HCT116 (cell line): ENCODE results near the gene UBTD1. TPM values are rescaled to one million over a fixed set of nuclear protein-coding genes. Genes with fewer than 3 reads are reported as not detected.

ENCODE experiments used
- ATAC-seq: fragments of 200-7000 bp; cut with Tn5 transposase; 2 replicates; pipeline ENCODE4 v1.9.1; 2020; ENCODE audit warnings: mild to moderate bottlenecking, moderate library complexity
- BruUV-seq: library from RNA; stranded (reverse); fragments of 400-500 nt; replicated peaks from 2 replicates; lab custom pipeline; 2021; lab: Mats Ljungman, UMichigan
- CTCF ChIA-PET: fragments of 300-600 bp; sonication (Branson Sonifier 250); formaldehyde crosslinking; loops from one replicate; lab custom pipeline; 2021; ENCODE audit warnings: antibody characterized with exemption; lab: Charles Lee
- POLR2A ChIA-PET: fragments of 300-600, 350-600 bp; sonication (Branson Sonifier 250); formaldehyde crosslinking; loops from one replicate; lab custom pipeline; 2021; ENCODE audit warnings: antibody characterized with exemption; lab: Charles Lee
- RAD21 ChIA-PET, 2 experiments: fragments of 300-600 bp; sonication (Branson Sonifier 250); formaldehyde crosslinking; loops; one replicate each; lab custom pipeline; 2023; ENCODE audit warnings: low total read pairs in 2 of 2; ENCODE audit not compliant: uncharacterized antibody in 2 of 2, unreplicated experiment in 2 of 2, low non-redundant PET in 1 of 2; lab: Charles Lee
- DNase-seq: peaks from one replicate; pipeline ENCODE4 v3.0.0-alpha.2; 2010; ENCODE audit warnings: low read depth, low spot score
- H2AFZ ChIP-seq: fragments of 200-600 bp; shearing (Covaris generic), sonication (generic); 2 replicates; pipeline ENCODE4 v1.6.1; 2017; ENCODE audit warnings: low read depth, mixed run types, mixed read lengths, antibody characterized with exemption, low read length; ENCODE audit not compliant: poor library complexity, severe bottlenecking
- H3K27ac ChIP-seq: 2 replicates; pipeline ENCODE4 v1.5.1; 2012; ENCODE audit warnings: low read depth, low read length
- H3K27me3 ChIP-seq: fragments of 200-600 bp; sonication (generic); 2 replicates; pipeline ENCODE4 v1.6.1; 2016; ENCODE audit warnings: mixed run types, low read length, mixed read lengths; ENCODE audit not compliant: insufficient read depth
- H3K36me3 ChIP-seq, 2 experiments: fragments of 200-500 bp in 1 of 2; fragments of 200-600 bp in 1 of 2; sonication (Bioruptor generic) in 1 of 2; sonication (generic) in 1 of 2; 2 replicates each; pipeline versions ENCODE4 v1.5.1 to v1.6.1; 2014 to 2016; ENCODE audit warnings: low read length in 2 of 2, inconsistent platforms in 1 of 2, mixed read lengths in 1 of 2, mixed run types in 1 of 2; ENCODE audit not compliant: insufficient read depth in 2 of 2, control insufficient read depth in 1 of 2
- H3K4me1 ChIP-seq, 2 experiments: fragments of 200-600 bp in 1 of 2; sonication (generic) in 1 of 2; 2 replicates each; pipeline versions ENCODE4 v1.5.1 to v1.6.1; 2012 to 2017; ENCODE audit warnings: low read length in 2 of 2, inconsistent platforms in 1 of 2, mild to moderate bottlenecking in 1 of 2, mixed read lengths in 1 of 2, mixed run types in 1 of 2, moderate library complexity in 1 of 2; ENCODE audit not compliant: insufficient read depth in 2 of 2, control insufficient read depth in 1 of 2
- H3K4me2 ChIP-seq: fragments of 200-600 bp; sonication (generic); 2 replicates; pipeline ENCODE4 v1.6.1; 2017; ENCODE audit warnings: mixed run types, low read length, mixed read lengths
- H3K4me3 ChIP-seq, 2 experiments: fragments of 200-600 bp in 1 of 2; sonication (generic) in 1 of 2; replicated peaks in 1 of 2; 2 replicates each; pipeline ENCODE4 v1.5.1; 2011 to 2016; ENCODE audit warnings: low read length in 2 of 2, control low read depth in 1 of 2, low read depth in 1 of 2, mild to moderate bottlenecking in 1 of 2, mixed read lengths in 1 of 2, mixed run types in 1 of 2
- H3K79me2 ChIP-seq: fragments of 200-600 bp; sonication (generic); 2 replicates; pipeline ENCODE4 v1.6.1; 2017; ENCODE audit warnings: mild to moderate bottlenecking, mixed run types, low read length, moderate library complexity, mixed read lengths; ENCODE audit not compliant: insufficient read depth
- H3K9ac ChIP-seq: fragments of 200-600 bp; sonication (generic); 2 replicates; pipeline ENCODE4 v1.6.1; 2016; ENCODE audit warnings: low read length, mixed read lengths
- H3K9me2 ChIP-seq: fragments of 200-600 bp; sonication (generic), shearing (Covaris generic); 2 replicates; pipeline ENCODE4 v1.6.1; 2017; ENCODE audit warnings: mixed run types, mild to moderate bottlenecking, moderate library complexity; ENCODE audit not compliant: insufficient read depth
- H3K9me3 ChIP-seq, 2 experiments: fragments of 200-500 bp in 1 of 2; fragments of 200-600 bp in 1 of 2; sonication (Bioruptor generic) in 1 of 2; sonication (generic) in 1 of 2; 2 replicates each; pipeline ENCODE4 v1.6.1; 2014 to 2017; ENCODE audit warnings: low read length in 2 of 2, mixed read lengths in 2 of 2, inconsistent platforms in 1 of 2, low read depth in 1 of 2, mild to moderate bottlenecking in 1 of 2, mixed run types in 1 of 2, moderate library complexity in 1 of 2; ENCODE audit not compliant: control insufficient read depth in 1 of 2, insufficient read depth in 1 of 2
- H4K20me1 ChIP-seq: fragments of 200-600 bp; sonication (generic), shearing (Covaris generic); 2 replicates; pipeline ENCODE4 v1.6.1; 2017; ENCODE audit warnings: mixed run types, mild to moderate bottlenecking, moderate library complexity; ENCODE audit not compliant: insufficient read depth
- ATF3 ChIP-seq: IDR thresholded peaks from 2 replicates; pipeline ENCODE4 v1.6.1; 2012
- CEBPB ChIP-seq: IDR thresholded peaks from 2 replicates; pipeline ENCODE4 v1.6.1; 2012; ENCODE audit warnings: low read depth
- ELF1 ChIP-seq: IDR thresholded peaks from 2 replicates; pipeline ENCODE4 v1.6.1; 2012; ENCODE audit warnings: low read depth, borderline replicate concordance
- EZH2 ChIP-seq: fragments of 200-600 bp; sonication (generic); IDR thresholded peaks from 2 replicates; pipeline ENCODE4 v1.6.1; 2017; ENCODE audit warnings: antibody characterized with exemption, mixed run types
- EZH2phosphoT487 ChIP-seq: fragments of 200-600 bp; IDR thresholded peaks from 2 replicates; pipeline ENCODE4 v1.6.1; 2018; ENCODE audit warnings: antibody characterized with exemption, borderline replicate concordance
- MAX ChIP-seq: IDR thresholded peaks from 2 replicates; pipeline ENCODE4 v1.6.1; 2012
- POLR2A ChIP-seq: IDR thresholded peaks from 2 replicates; pipeline ENCODE4 v1.7.0; 2011; ENCODE audit warnings: borderline replicate concordance; ENCODE audit not compliant: insufficient read depth, insufficient read length; ENCODE audit errors: extremely low read depth
- POLR2AphosphoS5 ChIP-seq: IDR thresholded peaks from 2 replicates; pipeline ENCODE4 v1.6.1; 2011; ENCODE audit warnings: mild to moderate bottlenecking, low read depth, low read length, moderate library complexity
- SP1 ChIP-seq: IDR thresholded peaks from 2 replicates; pipeline ENCODE4 v1.6.1; 2012; ENCODE audit warnings: low read depth
- ZBTB33 ChIP-seq: IDR thresholded peaks from 2 replicates; pipeline ENCODE4 v1.6.1; 2011; ENCODE audit warnings: mild to moderate bottlenecking, low read length, moderate library complexity; ENCODE audit not compliant: insufficient replicate concordance; ENCODE audit errors: extremely low read depth
- intact Hi-C: fragments of 100-400 bp; cut with micrococcal nuclease; formaldehyde crosslinking; loops from 2 replicates; pipeline ENCODE4 v1.10.0; 2022
- total RNA-seq: library from RNA; stranded (reverse); gene quantifications from one replicate; pipeline ENCODE4 v1.2.1, GENCODE V29; 2021; ENCODE audit not compliant: unreplicated experiment
- TF ChIP-seq, protein P1 (sequence below): IDR thresholded peaks from 2 replicates; pipeline ENCODE4 v1.6.1; 2012; ENCODE audit warnings: low read depth

Gene UBTD1
- total RNA-seq, 1 experiment from 2014 or later, result 12.8 TPM

DNA sequence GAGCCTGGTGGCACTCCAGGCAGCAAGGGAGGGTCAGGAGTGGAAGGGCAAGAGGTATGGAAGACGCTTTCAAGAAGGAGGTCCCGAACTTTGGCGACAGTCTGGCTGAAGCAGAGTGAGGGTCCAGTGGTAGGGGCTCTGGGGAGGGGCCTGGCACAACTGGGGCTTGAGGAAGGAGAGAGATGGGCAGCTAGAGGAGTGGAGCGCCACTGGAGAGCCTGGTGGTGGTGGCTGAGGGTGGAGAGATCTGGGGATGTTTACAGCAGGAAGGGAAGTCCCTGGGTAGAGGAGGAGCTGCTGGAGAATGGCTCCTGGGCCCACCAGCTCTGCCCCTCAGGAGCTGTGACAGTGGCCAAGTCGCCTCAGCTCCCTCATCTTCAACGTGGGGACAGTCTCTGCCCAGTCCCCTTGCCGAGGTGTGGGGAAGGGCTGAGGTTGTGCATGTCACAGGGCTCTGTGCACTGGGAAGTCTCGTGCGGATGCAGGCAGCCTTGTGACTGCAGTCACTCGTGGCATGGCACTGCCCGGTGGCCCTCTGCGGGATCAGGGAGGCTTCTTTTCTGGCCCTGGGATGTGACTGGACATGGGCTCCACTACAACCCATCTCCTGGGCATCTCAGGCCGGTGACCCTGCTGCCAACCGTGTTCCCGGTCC, 18.5 kb downstream of the UBTD1 start:
- no TSS peak for BruUV-seq
- intact Hi-C loops, result no loop called here
- no peaks in the 10 kb centered on the region for H3K79me2 ChIP-seq

More for the DNA sequence above, 18.5 kb downstream of the UBTD1 start:
- H3K27ac ChIP-seq, result peak overlapping the region; percentile 65; the same call in 1 of the 2 replicates
- H3K36me3 ChIP-seq, result no peaks in the 10 kb centered on the region
- ATAC-seq (no peak), DNase-seq (no peak)
- peak overlapping the region; percentile 74 for H3K4me2 ChIP-seq
- ChIA-PET POLR2A (no interaction called here), CTCF (no interaction called here), RAD21 (no interaction called here)
- no peaks in the 10 kb centered on the region for H3K27me3 ChIP-seq
- no peak for TF ChIP-seq CEBPB
- no peak for TF ChIP-seq ATF3
- no peak for TF ChIP-seq POLR2AphosphoS5
- no peak for TF ChIP-seq EZH2phosphoT487
- TF ChIP-seq POLR2A, result no peak
- no peak for TF ChIP-seq EZH2
- TF ChIP-seq MAX, result no peak
- no peak for TF ChIP-seq SP1
- TF ChIP-seq ELF1, result no peak
- TF ChIP-seq, protein P1, sequence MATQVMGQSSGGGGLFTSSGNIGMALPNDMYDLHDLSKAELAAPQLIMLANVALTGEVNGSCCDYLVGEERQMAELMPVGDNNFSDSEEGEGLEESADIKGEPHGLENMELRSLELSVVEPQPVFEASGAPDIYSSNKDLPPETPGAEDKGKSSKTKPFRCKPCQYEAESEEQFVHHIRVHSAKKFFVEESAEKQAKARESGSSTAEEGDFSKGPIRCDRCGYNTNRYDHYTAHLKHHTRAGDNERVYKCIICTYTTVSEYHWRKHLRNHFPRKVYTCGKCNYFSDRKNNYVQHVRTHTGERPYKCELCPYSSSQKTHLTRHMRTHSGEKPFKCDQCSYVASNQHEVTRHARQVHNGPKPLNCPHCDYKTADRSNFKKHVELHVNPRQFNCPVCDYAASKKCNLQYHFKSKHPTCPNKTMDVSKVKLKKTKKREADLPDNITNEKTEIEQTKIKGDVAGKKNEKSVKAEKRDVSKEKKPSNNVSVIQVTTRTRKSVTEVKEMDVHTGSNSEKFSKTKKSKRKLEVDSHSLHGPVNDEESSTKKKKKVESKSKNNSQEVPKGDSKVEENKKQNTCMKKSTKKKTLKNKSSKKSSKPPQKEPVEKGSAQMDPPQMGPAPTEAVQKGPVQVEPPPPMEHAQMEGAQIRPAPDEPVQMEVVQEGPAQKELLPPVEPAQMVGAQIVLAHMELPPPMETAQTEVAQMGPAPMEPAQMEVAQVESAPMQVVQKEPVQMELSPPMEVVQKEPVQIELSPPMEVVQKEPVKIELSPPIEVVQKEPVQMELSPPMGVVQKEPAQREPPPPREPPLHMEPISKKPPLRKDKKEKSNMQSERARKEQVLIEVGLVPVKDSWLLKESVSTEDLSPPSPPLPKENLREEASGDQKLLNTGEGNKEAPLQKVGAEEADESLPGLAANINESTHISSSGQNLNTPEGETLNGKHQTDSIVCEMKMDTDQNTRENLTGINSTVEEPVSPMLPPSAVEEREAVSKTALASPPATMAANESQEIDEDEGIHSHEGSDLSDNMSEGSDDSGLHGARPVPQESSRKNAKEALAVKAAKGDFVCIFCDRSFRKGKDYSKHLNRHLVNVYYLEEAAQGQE, result no peak
- no peak for TF ChIP-seq ZBTB33
- no peak overlapping the region for H3K9ac ChIP-seq
- no peaks in the 10 kb centered on the region for H3K9me3 ChIP-seq
- H4K20me1 ChIP-seq, result no peaks in the 10 kb centered on the region
- H3K4me3 ChIP-seq, result no peak overlapping the region
- H3K4me1 ChIP-seq, result peaks cover 25 to 36% of the 10 kb centered on the region in 2 experiments
- no peaks in the 10 kb centered on the region for H3K9me2 ChIP-seq
- H2AFZ ChIP-seq, result no peak overlapping the region
